Uterus (tissue), 4 donors: Measurements from ENCODE around the gene CAMKK2. TPM values are rescaled to one million over a fixed set of nuclear protein-coding genes. Genes with fewer than 3 reads are reported as not detected.
A peak's percentile ranks its signal among the peaks of the same experiment; 100 is the strongest.

ENCODE experiments used
- DNase-seq, 2 donors: peaks; one replicate each; pipeline ENCODE4 v3.0.0-alpha.2; 2019 to 2020
- H3K27ac ChIP-seq, 2 donors: fragments of 200-600 bp; sonication (generic); 1 replicate in 1 of 2; 2 replicates in 1 of 2; pipeline ENCODE4 v1.5.1; 2016 to 2018
- H3K27me3 ChIP-seq, 2 donors: fragments of 200-600 bp; sonication (generic); one replicate each; pipeline ENCODE4 v1.5.1; 2018 to 2019; ENCODE audit warnings: control low read depth in 1 of 2
- H3K36me3 ChIP-seq, 2 donors: fragments of 200-600 bp; sonication (generic); one replicate each; pipeline ENCODE4 v1.5.1; 2019; ENCODE audit warnings: control low read depth in 1 of 2
- H3K4me1 ChIP-seq, 2 donors: fragments of 200-600 bp; sonication (generic); one replicate each; pipeline ENCODE4 v1.5.1; 2018 to 2019; ENCODE audit warnings: control low read depth in 1 of 2
- H3K4me3 ChIP-seq, 2 donors: fragments of 200-600 bp; sonication (generic); 1 replicate in 1 of 2; 2 replicates in 1 of 2; pipeline ENCODE4 v1.5.1; 2018 to 2019; ENCODE audit warnings: mild to moderate bottlenecking in 1 of 2
- H3K9me3 ChIP-seq, 2 donors: fragments of 200-600 bp; sonication (generic); one replicate each; pipeline ENCODE4 v1.5.1; 2019; ENCODE audit warnings: control low read depth in 1 of 2
- CTCF ChIP-seq, 4 experiments: fragments of 200-600 bp in 2 of 4; fragments of 450-650 bp in 2 of 4; sonication (generic) in 2 of 4; IDR thresholded peaks; one replicate each; pipeline ENCODE4 v1.5.1; 2016 to 2019; ENCODE audit warnings: antibody characterized with exemption in 4 of 4, mild to moderate bottlenecking in 2 of 4, moderate library complexity in 1 of 4
- POLR2A ChIP-seq, 2 donors: fragments of 450-650 bp; IDR thresholded peaks; one replicate each; pipeline ENCODE4 v1.6.1; 2016; ENCODE audit warnings: antibody characterized with exemption in 2 of 2, mild to moderate bottlenecking in 1 of 2, moderate library complexity in 1 of 2
- intact Hi-C: fragments of 100-400 bp; cut with DNase I; formaldehyde crosslinking; loops from one replicate; pipeline ENCODE4 v1.15.1; 2023; ENCODE audit warnings: low total_unique reads
- total RNA-seq, 4 donors: library from RNA; depleted of rRNA in 3 of 4; stranded (reverse); fragments of >200 nt in 3 of 4; gene quantifications; one replicate each; pipeline versions ENCODE4 v1.1.0 to v1.2.4, GENCODE V29; 2014 to 2023
- donor health status: DM: yes; HTN: yes; CAD: no.

CAMKK2 gene
- total RNA-seq, 4 donors from 2014 or later, result 7.9 to 55.1 (median 22.6) TPM

- peak overlapping the region; percentile 83 to 86 for H3K27ac ChIP-seq
- H3K4me1 ChIP-seq, result peaks cover 0 to 6% of the 10 kb centered on the region in 2 donors
- intact Hi-C loops, result no loop called here
- no peaks in the 10 kb centered on the region for H3K27me3 ChIP-seq
- TF ChIP-seq CTCF (IDR thresholded peaks at IDR 0.05), result no peak
- TF ChIP-seq POLR2A (IDR thresholded peaks at IDR 0.05), result no peak
- H3K36me3 ChIP-seq, result no peaks in the 10 kb centered on the region
- H3K4me3 ChIP-seq, result no peak overlapping the region
- no peaks in the 10 kb centered on the region for H3K9me3 ChIP-seq
- no peak for DNase-seq
Observed at GRCh38 chr12:121239351-121240061, 57.0 kb downstream of the CAMKK2 start.

DNA sequence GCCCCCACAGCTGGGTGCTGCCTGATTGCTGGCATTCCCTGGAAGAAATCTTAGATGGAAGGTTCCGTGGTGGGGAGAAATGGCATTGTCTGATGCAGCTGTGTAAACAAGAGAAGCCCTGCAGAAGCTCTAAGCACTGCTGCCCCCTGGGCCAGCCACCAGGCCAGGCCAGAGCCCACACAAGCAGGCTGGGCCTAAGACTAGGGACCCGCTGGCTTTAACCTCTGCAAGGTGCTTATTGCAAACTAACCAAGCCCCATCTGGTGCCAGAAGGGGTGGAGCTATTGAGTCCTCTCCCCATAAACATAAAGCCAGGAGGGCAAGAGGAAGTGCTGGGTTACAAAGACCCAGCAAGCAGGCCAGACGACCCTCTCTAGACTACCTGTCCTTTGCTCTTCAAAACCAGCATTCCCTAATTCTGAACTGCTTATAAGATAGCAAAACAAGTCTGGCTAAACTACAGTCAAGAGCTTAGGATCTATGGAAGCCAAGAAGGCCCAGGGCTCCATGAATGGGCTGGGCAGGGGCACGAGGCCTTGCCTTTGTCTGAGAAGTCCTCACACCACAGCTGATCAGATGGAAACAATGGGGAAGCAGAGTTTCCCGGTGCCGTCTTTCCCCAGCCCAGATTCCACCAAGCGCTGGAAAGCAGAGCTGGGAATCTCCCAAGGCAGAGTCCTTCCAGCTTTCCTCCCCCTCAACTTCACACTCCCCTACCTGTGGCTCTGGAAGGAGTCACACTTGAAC is 57.7 kb downstream of the CAMKK2 start:
- no peak for DNase-seq
- H3K27me3 ChIP-seq, result no peaks in the 10 kb centered on the region
- H3K36me3 ChIP-seq, result no peaks in the 10 kb centered on the region
- intact Hi-C loops, result no loop called here
- no peaks in the 10 kb centered on the region for H3K9me3 ChIP-seq
- TF ChIP-seq POLR2A (IDR thresholded peaks at IDR 0.05) (no peak), CTCF (IDR thresholded peaks at IDR 0.05) (no peak)
- no peak overlapping the region for H3K4me3 ChIP-seq
- H3K4me1 ChIP-seq, result peaks cover 0 to 6% of the 10 kb centered on the region in 2 donors
- H3K27ac ChIP-seq, result peak overlapping the region; percentile 83 to 86

- Histone ChIP-seq H3K4me1 (peaks cover 0 to 6% of the 10 kb centered on the region in 2 donors), H3K27ac (peak overlapping the region in 1 of 2 donors; percentile 83), H3K4me3 (no peak overlapping the region), H3K9me3 (no peaks in the 10 kb centered on the region), H3K27me3 (no peaks in the 10 kb centered on the region), H3K36me3 (no peaks in the 10 kb centered on the region)
- intact Hi-C loops, result no loop called here
- DNase-seq, result no peak
- no peak for TF ChIP-seq POLR2A (IDR thresholded peaks at IDR 0.05)
- TF ChIP-seq CTCF (IDR thresholded peaks at IDR 0.05), result no peak
Observed at GRCh38 chr12:121238086-121238485, 58.4 kb downstream of the CAMKK2 start.

- intact Hi-C loops, result no loop called here
- no peak overlapping the region for H3K4me3 ChIP-seq
- H3K4me1 ChIP-seq, result peaks cover 0 to 6% of the 10 kb centered on the region in 2 donors
- DNase-seq, result no peak
- no peak for TF ChIP-seq POLR2A (IDR thresholded peaks at IDR 0.05)
- no peak for TF ChIP-seq CTCF (IDR thresholded peaks at IDR 0.05)
- H3K27ac ChIP-seq, result no peak overlapping the region
- H3K9me3 ChIP-seq, result no peaks in the 10 kb centered on the region
- H3K36me3 ChIP-seq, result no peaks in the 10 kb centered on the region
- H3K27me3 ChIP-seq, result no peaks in the 10 kb centered on the region
Observed at GRCh38 chr12:121237415-121237814, 59.1 kb downstream of the CAMKK2 start.

DNA sequence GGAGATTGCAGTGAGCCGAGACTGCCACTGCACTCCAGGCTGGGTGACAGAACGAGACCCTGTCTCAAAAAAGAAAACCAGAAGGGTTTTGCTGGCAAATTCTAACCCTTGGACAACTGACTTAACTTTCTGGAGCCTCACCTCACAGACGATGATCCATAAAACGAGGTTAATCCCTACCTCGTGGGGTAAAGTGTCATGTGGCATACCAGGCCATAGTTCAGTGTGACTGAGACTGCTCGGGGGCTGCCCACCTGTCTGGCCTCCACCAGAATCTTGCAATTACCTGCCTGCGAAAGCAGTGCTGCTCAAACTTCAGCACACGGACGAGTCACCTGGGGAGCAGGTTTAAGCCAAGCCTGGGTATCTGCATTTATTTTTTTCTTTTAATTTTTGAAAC is 59.7 kb downstream of the CAMKK2 start:
- Histone ChIP-seq H3K4me1 (peaks cover 0 to 6% of the 10 kb centered on the region in 2 donors), H3K27ac (no peak overlapping the region), H3K9me3 (no peaks in the 10 kb centered on the region), H3K27me3 (no peaks in the 10 kb centered on the region), H3K4me3 (no peak overlapping the region), H3K36me3 (no peaks in the 10 kb centered on the region)
- no peak for DNase-seq
- intact Hi-C loops, result no loop called here
- TF ChIP-seq POLR2A (IDR thresholded peaks at IDR 0.05), result no peak
- TF ChIP-seq CTCF (IDR thresholded peaks at IDR 0.05), result no peak
